Uterus (tissue), 2 donors: ENCODE results near the gene PMF1.

Experiments
- POLR2A ChIP-seq, 2 donors: fragments of 450-650 bp; IDR thresholded peaks; one replicate each; pipeline ENCODE4 v1.6.1; 2016; ENCODE audit warnings: antibody characterized with exemption in 2 of 2, mild to moderate bottlenecking in 1 of 2, moderate library complexity in 1 of 2
- TF ChIP-seq, protein P1 (sequence below), 4 experiments: fragments of 200-600 bp in 2 of 4; fragments of 450-650 bp in 2 of 4; sonication (generic) in 2 of 4; IDR thresholded peaks; one replicate each; pipeline ENCODE4 v1.5.1; 2016 to 2019; ENCODE audit warnings: antibody characterized with exemption in 4 of 4, mild to moderate bottlenecking in 2 of 4, moderate library complexity in 1 of 4

DNA sequence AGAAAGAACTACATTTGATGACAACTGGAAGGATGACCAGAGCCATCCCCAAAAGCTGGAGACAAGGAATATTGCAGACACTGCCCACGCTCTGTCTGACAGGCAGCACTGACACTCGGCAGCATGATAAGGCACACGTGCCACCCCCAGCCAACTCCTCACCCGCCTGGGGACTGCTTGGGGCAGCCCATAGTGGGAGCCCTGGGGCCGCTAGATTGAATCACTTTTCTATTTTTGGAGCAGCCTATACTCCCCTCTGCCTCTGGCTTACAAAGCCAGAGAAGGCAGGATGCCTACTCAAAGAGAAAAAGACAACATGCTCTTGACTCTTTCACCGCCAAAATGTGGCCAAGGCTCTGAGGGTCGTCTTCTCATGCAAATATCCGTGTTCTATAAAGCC lies 68.5 kb downstream of the PMF1 start:
- TF ChIP-seq, protein P1, sequence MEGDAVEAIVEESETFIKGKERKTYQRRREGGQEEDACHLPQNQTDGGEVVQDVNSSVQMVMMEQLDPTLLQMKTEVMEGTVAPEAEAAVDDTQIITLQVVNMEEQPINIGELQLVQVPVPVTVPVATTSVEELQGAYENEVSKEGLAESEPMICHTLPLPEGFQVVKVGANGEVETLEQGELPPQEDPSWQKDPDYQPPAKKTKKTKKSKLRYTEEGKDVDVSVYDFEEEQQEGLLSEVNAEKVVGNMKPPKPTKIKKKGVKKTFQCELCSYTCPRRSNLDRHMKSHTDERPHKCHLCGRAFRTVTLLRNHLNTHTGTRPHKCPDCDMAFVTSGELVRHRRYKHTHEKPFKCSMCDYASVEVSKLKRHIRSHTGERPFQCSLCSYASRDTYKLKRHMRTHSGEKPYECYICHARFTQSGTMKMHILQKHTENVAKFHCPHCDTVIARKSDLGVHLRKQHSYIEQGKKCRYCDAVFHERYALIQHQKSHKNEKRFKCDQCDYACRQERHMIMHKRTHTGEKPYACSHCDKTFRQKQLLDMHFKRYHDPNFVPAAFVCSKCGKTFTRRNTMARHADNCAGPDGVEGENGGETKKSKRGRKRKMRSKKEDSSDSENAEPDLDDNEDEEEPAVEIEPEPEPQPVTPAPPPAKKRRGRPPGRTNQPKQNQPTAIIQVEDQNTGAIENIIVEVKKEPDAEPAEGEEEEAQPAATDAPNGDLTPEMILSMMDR (IDR thresholded peaks at IDR 0.05), result no peak
- TF ChIP-seq POLR2A (IDR thresholded peaks at IDR 0.05), result no peak
